HG02852 (cell line): ENCODE data around the gene GPR146.

Source experiments
- ATAC-seq: cut with Tn5 transposase; IDR thresholded peaks from one replicate; pipeline ENCODE4 v1.9.1; 2021; ENCODE audit warnings: mild to moderate bottlenecking, moderate library complexity; ENCODE audit not compliant: unreplicated experiment

Gene GPR146

GRCh38 chr7:1090686-1091643, 46.6 kb downstream of the GPR146 start:
- ATAC-seq, result no peak

DNA sequence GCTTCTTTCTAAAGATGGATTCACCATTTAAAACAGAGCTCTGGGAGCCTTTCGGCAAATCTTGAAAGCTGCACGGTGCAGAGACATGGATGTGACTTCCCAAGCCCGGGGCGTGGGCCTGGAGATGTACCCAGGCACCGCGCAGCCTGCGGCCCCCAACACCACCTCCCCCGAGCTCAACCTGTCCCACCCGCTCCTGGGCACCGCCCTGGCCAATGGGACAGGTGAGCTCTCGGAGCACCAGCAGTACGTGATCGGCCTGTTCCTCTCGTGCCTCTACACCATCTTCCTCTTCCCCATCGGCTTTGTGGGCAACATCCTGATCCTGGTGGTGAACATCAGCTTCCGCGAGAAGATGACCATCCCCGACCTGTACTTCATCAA, 47.3 kb downstream of the GPR146 start:
- ATAC-seq, result no peak

DNA sequence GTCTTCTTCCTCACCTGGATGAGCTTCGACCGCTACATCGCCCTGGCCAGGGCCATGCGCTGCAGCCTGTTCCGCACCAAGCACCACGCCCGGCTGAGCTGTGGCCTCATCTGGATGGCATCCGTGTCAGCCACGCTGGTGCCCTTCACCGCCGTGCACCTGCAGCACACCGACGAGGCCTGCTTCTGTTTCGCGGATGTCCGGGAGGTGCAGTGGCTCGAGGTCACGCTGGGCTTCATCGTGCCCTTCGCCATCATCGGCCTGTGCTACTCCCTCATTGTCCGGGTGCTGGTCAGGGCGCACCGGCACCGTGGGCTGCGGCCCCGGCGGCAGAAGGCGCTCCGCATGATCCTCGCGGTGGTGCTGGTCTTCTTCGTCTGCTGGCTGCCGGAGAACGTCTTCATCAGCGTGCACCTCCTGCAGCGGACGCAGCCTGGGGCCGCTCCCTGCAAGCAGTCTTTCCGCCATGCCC, 47.9 kb downstream of the GPR146 start:
- no peak for ATAC-seq

GRCh38 chr7:1092806-1093501, 48.6 kb downstream of the GPR146 start:
- no peak for ATAC-seq

- no peak for ATAC-seq
Measured at GRCh38 chr7:1093502-1093843, 49.1 kb downstream of the GPR146 start.

GRCh38 chr7:1093916-1094508, 49.7 kb downstream of the GPR146 start:
- no peak for ATAC-seq

GRCh38 chr7:1094870-1095269, 50.5 kb downstream of the GPR146 start:
- ATAC-seq, result no peak

DNA sequence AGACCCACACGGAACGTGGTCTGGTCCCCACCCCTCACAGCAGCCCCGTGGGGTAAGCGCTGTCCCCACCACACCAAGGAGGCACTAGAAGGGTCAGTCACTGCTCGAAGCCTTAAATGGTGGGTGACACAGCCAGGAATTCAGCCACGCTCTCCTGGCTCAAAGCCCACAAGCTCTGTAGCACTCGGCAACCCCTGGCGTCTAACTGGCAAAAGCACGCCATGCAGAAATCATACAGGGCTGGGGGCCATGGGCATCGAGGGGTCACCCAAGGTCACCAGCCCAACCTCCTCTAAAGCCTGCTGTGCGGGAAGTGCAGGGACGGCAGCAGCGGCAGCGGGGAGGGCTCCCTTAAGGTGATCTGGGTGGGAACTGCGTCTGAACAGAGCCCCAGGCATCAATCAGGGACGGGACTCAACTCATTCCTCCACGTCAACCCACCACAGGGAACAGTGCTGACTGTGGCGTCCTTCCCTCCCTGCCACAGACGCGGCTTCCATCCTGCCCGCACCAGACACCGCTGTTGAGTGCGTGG, 51.3 kb downstream of the GPR146 start:
- ATAC-seq, result no peak

DNA sequence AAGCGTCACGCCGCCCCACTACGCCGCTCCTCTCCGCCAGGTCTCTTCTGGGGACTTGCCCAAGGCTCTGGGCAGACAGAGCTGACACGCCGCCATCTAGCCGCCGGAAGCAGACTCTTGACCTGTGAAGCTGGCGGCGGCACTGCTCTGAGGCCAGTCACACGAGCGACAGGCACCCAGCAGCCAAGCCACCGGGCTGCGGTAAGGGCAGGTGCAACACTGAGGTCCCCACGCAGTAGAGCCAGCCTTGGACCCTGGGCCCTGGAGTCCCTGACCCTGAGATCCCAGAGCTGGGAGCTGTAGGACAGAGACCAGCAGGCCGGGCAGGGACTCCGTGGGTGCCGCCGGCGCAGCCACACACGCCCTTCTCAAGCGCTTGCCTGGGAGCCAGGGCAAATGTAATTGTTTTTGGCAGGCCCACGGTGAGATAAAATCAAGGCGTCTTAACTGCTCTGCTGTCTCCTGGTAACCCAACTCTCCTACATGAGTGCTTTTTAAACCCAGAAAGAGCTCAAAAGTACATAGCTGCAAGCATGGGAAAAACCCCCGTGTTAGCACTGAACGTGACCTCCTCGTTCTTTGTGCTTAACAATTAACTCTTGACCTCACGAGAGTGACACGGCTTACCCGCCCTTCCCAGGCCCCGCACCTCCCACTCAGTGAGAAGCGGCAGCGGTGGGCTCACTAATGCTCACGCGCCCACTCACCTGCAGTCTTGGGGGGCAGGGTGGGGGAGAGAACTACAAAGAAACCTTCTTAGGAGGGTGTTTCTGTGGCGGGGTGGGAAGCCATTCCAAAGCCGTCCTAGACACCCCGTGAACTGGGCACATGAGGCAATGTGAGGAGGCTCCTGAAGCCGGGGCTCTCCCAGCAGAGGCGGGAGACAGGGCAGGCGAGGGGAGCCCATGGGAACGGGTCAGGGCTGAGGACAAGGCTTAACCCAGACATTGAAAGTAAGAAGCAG, 52.1 kb downstream of the GPR146 start:
- no peak for ATAC-seq

GRCh38 chr7:1097120-1097504, 52.8 kb downstream of the GPR146 start:
- no peak for ATAC-seq

- ATAC-seq, result no peak
Measured at GRCh38 chr7:1098243-1099153, 54.2 kb downstream of the GPR146 start.

DNA sequence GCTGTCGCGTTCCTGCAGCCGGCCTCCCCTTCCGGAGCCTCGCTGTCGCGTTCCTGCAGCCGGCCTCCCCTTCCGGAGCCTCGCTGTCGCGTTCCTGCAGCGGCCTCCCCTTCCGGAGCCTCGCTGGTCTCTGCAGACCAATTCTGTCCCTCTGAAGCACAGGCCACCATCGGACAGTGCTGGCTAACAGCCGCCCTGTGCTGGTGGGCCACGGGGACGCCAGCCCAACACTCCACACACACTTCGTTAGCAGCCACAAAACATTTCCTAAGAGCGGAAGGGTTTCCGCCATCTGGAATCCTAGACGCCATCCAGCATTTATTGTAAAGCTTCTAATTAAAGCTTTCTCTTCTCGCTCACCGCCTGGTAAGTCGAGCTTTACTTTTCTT, 54.8 kb downstream of the GPR146 start:
- no peak for ATAC-seq

GRCh38 chr7:1099637-1100036, 55.3 kb downstream of the GPR146 start:
- ATAC-seq, result no peak

GRCh38 chr7:1100386-1100785, 56.0 kb downstream of the GPR146 start:
- ATAC-seq, result no peak

GRCh38 chr7:1100834-1101562, 56.7 kb downstream of the GPR146 start:
- ATAC-seq, result no peak

GRCh38 chr7:1101563-1102431, 57.5 kb downstream of the GPR146 start:
- ATAC-seq, result no peak

- peak; percentile 45 for ATAC-seq
Measured at GRCh38 chr7:1103009-1103788, 58.9 kb downstream of the GPR146 start.
